ENCODE data around the gene CCDC74B. TPM values are rescaled to one million over a fixed set of nuclear protein-coding genes. Genes with fewer than 3 reads are reported as not detected.
"Not testable (repeated sequence)": the region's sequence is repeated elsewhere in the genome, so short reads cannot be mapped to it uniquely, and the experiment has no call there.

CCDC74B gene
- total RNA-seq, 6 donors from 2014 or later = 0.40 to 20.5 (median 9.5) TPM

DNA sequence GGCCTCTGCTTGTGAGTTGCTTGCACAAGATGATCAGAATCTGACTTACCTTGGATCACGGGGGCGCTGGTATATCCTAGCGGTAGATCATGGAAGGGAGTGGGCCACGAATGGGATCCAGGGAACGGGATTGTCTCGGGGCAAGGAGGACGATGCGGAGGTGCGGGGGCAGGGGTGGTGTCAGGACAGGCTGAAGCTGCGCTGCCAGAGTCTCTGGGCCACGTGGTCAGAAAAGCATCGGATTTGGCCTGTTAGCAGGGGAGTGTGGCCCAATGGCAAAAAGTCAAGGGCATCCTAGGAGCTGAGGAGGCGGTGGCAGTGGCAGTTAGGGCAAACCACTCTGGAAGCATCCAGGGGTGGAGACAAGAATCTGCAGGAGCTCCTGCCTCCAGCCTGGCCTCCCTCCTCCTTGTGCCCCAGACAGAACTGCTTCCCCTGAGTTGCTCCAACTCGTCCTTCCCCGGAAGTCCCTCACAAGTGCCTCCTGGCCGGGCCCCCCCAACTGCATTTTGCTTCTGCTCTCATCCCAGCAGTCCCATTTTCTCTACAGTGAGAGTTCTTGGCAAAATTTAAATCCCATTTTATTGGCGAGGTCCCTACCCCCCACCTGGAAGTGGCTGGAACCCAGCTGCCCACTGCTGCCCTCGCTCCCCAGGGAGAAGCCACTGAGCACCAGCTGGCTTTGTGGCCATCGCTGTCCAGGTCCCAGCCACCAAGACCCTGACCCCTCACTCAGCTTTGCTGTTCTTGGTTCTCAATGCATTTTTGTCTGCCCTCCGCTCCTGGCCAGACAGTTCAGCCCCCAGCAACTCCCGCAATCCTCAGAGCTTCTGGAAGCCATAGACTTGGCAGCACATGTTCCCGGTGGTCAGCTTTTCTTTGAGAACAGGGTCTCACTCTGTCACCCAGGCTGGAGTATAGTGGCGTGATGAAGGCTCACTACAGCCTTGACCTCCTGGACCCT is 5.6 kb upstream of the CCDC74B start:
- 92 to 93% methylated on average over 23 of the region's 23 CpGs for WGBS, 2 donors
- Histone ChIP-seq H3K4me3 (no peak overlapping the region), H3K4me1 (no peaks in the 10 kb centered on the region), H3K9me3 (no peaks in the 10 kb centered on the region), H3K27ac (no peak overlapping the region), H3K36me3 (peaks cover 0 to 42% (median 27%) of the 10 kb centered on the region in 4 donors), H3K27me3 (no peaks in the 10 kb centered on the region)
- TF ChIP-seq POLR2A (IDR thresholded peaks at IDR 0.05) (no peak), POLR2AphosphoS5 (IDR thresholded peaks at IDR 0.05) (no peak), EP300 (IDR thresholded peaks at IDR 0.05) (no peak)
- TF ChIP-seq, protein P1, sequence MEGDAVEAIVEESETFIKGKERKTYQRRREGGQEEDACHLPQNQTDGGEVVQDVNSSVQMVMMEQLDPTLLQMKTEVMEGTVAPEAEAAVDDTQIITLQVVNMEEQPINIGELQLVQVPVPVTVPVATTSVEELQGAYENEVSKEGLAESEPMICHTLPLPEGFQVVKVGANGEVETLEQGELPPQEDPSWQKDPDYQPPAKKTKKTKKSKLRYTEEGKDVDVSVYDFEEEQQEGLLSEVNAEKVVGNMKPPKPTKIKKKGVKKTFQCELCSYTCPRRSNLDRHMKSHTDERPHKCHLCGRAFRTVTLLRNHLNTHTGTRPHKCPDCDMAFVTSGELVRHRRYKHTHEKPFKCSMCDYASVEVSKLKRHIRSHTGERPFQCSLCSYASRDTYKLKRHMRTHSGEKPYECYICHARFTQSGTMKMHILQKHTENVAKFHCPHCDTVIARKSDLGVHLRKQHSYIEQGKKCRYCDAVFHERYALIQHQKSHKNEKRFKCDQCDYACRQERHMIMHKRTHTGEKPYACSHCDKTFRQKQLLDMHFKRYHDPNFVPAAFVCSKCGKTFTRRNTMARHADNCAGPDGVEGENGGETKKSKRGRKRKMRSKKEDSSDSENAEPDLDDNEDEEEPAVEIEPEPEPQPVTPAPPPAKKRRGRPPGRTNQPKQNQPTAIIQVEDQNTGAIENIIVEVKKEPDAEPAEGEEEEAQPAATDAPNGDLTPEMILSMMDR (IDR thresholded peaks at IDR 0.05) = no peak
- DNase-seq (peak in 1 of 2 donors; percentile 37), ATAC-seq (ENCODE audit: low FRiP score in 2 of 2) (no peak)

DNA sequence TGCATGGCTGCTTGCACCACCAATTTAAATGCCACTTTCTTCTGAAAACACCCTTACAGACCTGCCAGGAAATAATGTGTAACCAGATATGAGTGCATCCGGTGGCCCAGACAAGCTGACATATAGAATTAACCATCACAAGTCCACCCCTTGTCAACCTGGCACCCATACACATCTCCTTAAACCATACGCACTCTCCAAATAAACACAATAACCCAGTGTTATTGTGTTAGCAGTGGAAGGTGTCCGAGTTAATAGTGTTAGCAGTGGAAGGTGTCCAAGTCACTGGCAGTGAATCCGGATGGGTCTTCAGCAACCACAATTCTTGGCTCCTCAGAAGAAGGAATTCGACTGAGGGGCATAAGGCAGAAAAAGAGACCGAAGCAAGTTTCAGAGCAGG is 3.6 kb upstream of the CCDC74B start:
- not testable (repeated sequence) for H3K4me3 ChIP-seq; DNase-seq; ATAC-seq (ENCODE audit: low FRiP score in 2 of 2); H3K27me3 ChIP-seq; H3K9me3 ChIP-seq; H3K27ac ChIP-seq
- WGBS, 2 donors = 41 to 46% methylated on average over 5 to 6 of the region's 6 CpGs
- peaks cover 0 to 13% (median 4%) of the 10 kb centered on the region in 4 donors for H3K4me1 ChIP-seq
- H3K36me3 ChIP-seq = peaks cover 0 to 22% (median 15%) of the 10 kb centered on the region in 4 donors

DNA sequence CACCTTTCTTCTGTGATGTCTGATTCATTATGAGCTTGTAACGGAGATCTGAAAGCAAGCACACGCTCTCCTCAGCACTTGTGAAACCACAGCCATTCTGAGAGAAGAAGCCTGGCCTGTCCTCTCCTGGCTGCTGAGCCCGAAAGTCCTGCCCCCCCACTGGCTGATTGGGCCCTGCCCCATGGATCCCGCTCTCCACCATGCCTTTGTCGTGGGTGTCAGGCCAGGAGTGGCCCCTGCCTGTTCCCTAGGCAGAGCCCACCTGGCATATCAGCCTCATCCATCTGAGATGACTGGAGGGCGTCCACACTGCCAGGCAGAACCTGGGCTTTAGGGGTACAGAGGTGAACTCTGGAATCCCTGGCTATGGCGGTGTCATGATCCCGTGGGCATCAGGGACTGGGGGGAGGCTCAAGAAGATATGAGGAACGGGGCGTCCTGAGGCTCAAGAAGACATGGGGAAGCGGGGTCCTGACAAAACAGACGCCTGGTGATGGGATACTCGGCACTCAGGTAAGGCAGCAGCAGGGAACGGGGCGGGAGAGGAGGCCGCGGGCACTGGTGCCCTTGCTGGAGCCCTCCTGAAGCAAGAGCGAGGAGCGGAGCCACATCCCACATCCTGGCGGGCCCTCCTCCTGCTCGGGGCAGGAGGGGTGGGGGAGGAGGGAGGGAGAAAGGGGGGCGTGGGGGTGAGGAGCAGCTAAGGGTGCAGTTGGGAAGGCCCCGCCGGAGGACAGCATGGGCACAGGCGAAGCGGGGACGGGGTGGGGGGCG is 1.5 kb downstream of the CCDC74B start:
- peak overlapping the region in 3 of 4 donors; percentile 30 to 40 (median 36) for H3K4me3 ChIP-seq
- not testable (repeated sequence) for H3K27me3 ChIP-seq

DNA sequence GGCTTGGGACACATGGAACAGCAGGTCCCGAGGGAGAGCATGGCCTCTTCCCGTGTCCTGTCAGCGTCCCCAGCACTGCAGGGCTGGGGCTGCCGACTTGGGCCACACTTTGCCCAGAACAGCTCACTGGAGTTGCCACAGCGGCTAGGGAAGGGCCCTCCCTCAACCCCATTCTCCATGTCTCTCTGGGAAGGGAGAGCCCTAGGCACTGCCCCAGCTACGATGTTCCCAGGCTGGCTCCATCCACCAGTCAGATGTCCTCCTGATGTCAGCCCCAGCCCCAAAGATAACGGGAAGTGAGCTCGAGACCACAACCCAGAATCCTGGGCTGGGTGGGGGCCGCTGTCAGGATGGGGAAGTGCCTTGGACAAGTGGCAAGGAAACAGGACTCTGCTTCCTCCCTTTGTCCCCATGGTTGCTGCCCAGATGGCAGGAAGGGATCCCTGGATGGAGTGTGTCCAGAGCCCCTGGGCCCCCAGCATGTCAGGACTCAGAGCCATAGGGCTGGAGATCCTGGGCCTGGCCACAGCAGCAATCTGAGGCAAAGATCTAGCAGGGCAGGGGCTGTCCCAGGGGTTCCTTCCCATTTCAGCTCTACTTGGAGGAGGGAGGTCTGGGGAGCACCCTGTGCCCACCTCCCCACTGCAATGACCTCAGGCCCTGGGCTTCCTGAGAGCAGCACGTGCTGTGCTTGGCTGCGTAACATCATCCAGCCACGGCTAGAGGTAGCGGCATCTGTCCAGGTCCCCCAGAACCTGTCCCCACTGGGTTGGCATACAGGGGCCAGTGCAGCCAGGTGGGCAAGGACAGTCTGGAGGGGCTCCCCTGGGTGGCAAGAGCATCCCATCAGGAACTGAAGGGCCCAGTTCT is 2.3 kb downstream of the CCDC74B start:
- WGBS, 2 donors = 71% methylated on average over 10 of the region's 13 CpGs; no CpG with 5 or more reads in 1 of the 2 donors
- peak in 1 of 2 donors; percentile 46 for DNase-seq
- ATAC-seq (ENCODE audit: low FRiP score in 2 of 2); H3K27me3 ChIP-seq; H3K9me3 ChIP-seq; H3K36me3 ChIP-seq; H3K4me3 ChIP-seq; H3K27ac ChIP-seq: not testable (repeated sequence)
- H3K4me1 ChIP-seq = peaks cover 0 to 13% (median 4%) of the 10 kb centered on the region in 4 donors

More for the DNA sequence above, 1.5 kb downstream of the CCDC74B start:
- WGBS, 2 donors = 44 to 58% methylated on average over 12 to 17 of the region's 28 CpGs
- H3K36me3 ChIP-seq; ATAC-seq (ENCODE audit: low FRiP score in 2 of 2); H3K27ac ChIP-seq; DNase-seq; H3K9me3 ChIP-seq: not testable (repeated sequence)
- H3K4me1 ChIP-seq = peaks cover 0 to 13% (median 4%) of the 10 kb centered on the region in 4 donors

DNA sequence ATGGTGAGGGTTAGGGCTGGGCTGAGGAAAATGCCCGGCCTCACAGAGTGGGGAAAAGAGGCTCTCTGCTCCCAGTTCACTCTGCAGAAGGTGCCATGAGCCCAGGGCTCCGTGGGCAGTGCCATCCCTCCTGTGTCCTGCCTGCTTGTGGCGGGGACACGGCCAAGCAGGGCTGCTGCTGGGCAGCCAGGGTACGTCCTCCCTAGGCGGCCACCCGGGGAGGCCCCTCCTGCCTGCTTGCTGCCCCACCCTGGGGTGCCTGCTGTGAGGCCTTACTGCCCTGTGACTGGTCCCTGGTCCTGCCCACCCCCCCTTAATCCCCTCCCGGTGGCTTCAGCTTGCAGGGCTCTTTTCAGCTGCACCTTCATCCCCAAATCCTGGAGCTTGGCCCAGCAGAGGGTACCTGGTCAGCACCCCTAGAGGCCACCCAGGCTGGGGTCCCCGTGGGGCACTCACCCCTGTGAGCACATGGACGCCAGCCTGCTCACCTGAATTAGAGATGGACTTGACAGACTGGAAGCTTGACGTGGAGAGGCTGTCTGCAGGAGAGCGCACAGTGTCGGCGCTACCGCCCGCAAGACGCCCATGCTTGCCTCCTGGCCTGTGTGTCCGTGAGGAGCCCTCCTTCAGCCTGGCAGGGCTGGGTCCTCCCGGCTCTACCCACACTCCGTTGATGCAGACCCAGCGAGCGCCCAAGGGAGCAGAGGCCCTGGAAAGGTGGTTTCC is 3.1 kb downstream of the CCDC74B start:
- ATAC-seq (ENCODE audit: low FRiP score in 2 of 2); H3K27me3 ChIP-seq; H3K4me3 ChIP-seq; H3K27ac ChIP-seq; H3K9me3 ChIP-seq; H3K36me3 ChIP-seq: not testable (repeated sequence)
- 91 to 94% methylated on average over 6 to 7 of the region's 22 CpGs for WGBS, 2 donors
- DNase-seq = peak in 1 of 2 donors; percentile 62
- peaks cover 0 to 13% (median 4%) of the 10 kb centered on the region in 4 donors for H3K4me1 ChIP-seq

DNA sequence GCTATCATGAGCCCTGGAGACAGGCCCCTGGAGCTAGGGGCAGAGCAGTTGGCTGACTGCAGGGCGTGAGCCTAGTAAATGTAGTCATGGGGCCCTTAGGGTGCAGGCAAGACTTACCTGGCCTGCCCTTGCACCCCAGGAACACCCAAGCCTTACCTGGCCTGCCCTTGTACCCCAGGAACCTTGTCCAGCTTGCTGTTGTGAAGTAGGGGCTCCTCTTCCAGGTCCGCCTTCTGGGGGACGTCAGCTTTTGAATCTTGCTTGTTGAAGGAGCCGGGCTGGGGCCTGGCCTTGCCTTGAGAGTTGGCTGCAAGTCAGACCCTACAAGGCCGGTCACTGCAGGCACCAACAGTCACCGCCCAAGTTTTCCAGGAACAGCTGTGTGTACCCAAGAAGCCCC is 3.9 kb downstream of the CCDC74B start:
- ATAC-seq (ENCODE audit: low FRiP score in 2 of 2); DNase-seq; H3K4me3 ChIP-seq; H3K9me3 ChIP-seq; H3K27me3 ChIP-seq; H3K36me3 ChIP-seq; H3K27ac ChIP-seq: not testable (repeated sequence)
- WGBS, 2 donors = no CpG with 5 or more reads among the region's 6 CpGs
- H3K4me1 ChIP-seq = peaks cover 0 to 13% (median 4%) of the 10 kb centered on the region in 4 donors

DNA sequence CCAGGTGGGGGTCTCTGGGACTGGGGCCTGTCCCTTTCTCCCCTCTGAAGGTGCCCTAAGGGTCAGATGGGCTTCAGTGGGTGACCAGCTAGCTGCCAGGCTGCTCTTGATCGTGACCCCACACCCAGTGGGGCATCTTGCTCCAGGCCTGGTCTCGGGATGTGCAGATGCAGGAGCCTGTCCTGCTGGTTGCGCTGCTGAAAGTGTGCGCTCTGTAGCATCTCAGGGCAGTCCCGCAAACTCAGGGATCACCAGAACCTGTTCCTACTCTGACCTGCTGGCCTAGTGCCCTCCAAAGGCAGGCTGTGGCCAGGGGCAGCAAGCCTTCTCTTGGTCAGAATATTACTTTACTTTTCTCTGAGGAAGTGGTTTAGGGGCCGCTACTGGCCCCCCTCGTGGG is 4.4 kb downstream of the CCDC74B start:
- not testable (repeated sequence) for H3K27ac ChIP-seq; DNase-seq; H3K4me3 ChIP-seq; H3K27me3 ChIP-seq; H3K36me3 ChIP-seq; ATAC-seq (ENCODE audit: low FRiP score in 2 of 2); H3K9me3 ChIP-seq
- WGBS, 2 donors = no CpG with 5 or more reads among the region's 7 CpGs
- H3K4me1 ChIP-seq = peaks cover 0 to 13% (median 4%) of the 10 kb centered on the region in 4 donors

DNA sequence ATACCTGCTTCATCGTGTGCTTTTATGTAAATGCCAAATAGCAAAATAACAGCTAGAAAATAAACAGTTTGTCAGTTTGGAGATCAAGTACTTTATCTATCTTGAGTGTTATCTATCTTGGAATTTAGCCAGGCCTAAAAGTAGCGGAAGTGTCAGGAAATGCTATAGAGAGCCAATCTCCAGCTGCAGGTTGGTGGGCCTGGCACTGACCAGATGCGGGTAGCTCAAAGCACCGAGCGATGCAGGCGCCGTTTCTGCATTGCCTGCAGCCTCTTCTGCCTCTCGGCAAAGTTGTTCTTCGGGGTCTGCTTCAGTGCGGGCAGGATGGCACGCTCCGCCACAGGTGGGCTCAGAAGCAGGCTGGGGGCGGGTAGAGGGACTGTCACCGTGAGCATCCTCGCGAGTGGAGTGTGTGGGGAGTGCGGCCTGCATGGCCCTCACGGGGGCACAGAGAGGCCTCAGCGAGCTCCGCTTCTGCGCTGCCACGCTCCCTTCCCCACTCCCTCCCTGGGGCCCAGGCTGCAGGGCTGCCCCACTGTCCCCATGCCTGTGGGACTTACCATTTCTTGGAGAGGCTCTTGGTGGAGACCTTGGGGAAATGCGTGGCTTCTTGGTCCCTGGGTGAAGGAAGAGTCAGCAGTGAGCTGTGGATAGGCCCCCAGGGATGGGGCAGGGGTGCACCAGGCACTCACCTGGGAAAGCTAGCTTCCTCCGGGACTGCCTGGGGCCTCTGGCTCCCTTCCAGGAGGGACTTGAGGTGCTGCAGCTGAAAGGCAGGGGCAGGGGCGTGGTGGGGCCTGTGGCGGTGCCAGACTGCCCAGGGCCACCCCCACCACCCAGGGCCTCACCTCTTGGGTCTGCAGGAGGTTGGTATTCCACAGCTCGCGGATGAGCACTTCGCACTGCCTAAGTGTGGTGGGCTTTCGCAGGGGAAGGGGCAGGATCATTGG is 5.3 kb downstream of the CCDC74B start:
- DNase-seq = peak in 1 of 2 donors; percentile 72
- WGBS, 2 donors = 77 to 82% methylated on average over 16 to 25 of the region's 30 CpGs

DNA sequence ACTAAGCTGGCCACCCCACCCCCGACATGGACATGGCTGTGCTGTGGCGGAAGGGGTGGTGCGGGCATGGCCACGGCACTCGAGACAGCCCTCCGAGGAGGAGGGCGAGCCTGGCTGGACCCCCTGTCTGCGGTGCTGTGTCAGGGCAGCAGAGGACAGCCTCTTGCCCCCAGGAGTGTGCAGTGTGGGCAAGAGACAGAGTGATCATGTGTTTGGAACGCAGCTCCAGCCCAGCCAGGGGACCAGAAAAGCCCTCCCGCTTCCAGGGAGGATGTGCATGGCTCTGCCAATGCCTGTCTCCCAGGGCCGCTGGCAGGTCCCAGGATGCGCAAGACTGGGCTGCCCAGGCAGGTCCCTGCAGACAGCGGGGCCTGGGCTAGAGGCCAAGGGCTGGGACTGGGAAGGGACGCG is 6.1 kb downstream of the CCDC74B start:
- H3K27me3 ChIP-seq, H3K9me3 ChIP-seq, H3K36me3 ChIP-seq, H3K4me3 ChIP-seq, H3K27ac ChIP-seq, H3K4me1 ChIP-seq: not testable (repeated sequence)
- 86 to 96% methylated on average over 4 to 13 of the region's 15 CpGs for WGBS, 2 donors
- ATAC-seq (ENCODE audit: low FRiP score in 2 of 2) (peak in 1 of 2 donors; percentile 18), DNase-seq (peak in 1 of 2 donors; percentile 63)

More for the DNA sequence above, 5.3 kb downstream of the CCDC74B start:
- H3K9me3 ChIP-seq; H3K27me3 ChIP-seq; H3K27ac ChIP-seq; H3K4me3 ChIP-seq; ATAC-seq (ENCODE audit: low FRiP score in 2 of 2); H3K4me1 ChIP-seq; H3K36me3 ChIP-seq: not testable (repeated sequence)

All from upper lobe of left lung (tissue), 6 donors.